ENCODE results near the gene ING4. TPM values are rescaled to one million over a fixed set of nuclear protein-coding genes. Genes with fewer than 3 reads are reported as not detected.
A peak's percentile ranks its signal among the peaks of the same experiment; 100 is the strongest.

ING4 gene
- total RNA-seq, 6 experiments from 2014 or later = 19.7 to 26.8 (median 21.7) TPM

GRCh38 chr12:6700646-6701051 is 37.7 kb upstream of the ING4 start, which contains the start of gene PIANP:
TSS of gene PIANP (minus strand) at chr12:6700815. CDS start at chr12:6698061, 2,754 bp downstream.
- no peak for TF ChIP-seq CTCF (IDR thresholded peaks at IDR 0.05)
- peak within 1 kb of the TSS; percentile 26; the same call in 1 of the 2 replicates for H3K27ac Mint-ChIP-seq
- peaks cover 33% of the 10 kb centered on the region for H3K4me1 Mint-ChIP-seq (ENCODE audit: low read depth)
- peaks cover 39% of the 10 kb centered on the region for H3K27me3 Mint-ChIP-seq (ENCODE audit: insufficient read depth)
- no peaks in the 10 kb centered on the region for H3K36me3 Mint-ChIP-seq (ENCODE audit: low read depth)
- no peaks in the 10 kb centered on the region for H3K9me3 Mint-ChIP-seq
- DNase-seq = no peak
- peak within 1 kb of the TSS; percentile 85 for H3K4me3 Mint-ChIP-seq

GRCh38 chr12:6699989-6700645 is 37.2 kb upstream of the ING4 start:
- no peak overlapping the region for H3K27ac Mint-ChIP-seq
- no peaks in the 10 kb centered on the region for H3K36me3 Mint-ChIP-seq (ENCODE audit: low read depth)
- no peaks in the 10 kb centered on the region for H3K9me3 Mint-ChIP-seq
- peaks cover 33% of the 10 kb centered on the region for H3K4me1 Mint-ChIP-seq (ENCODE audit: low read depth)
- TF ChIP-seq CTCF (IDR thresholded peaks at IDR 0.05) = no peak
- peaks cover 36% of the 10 kb centered on the region for H3K27me3 Mint-ChIP-seq (ENCODE audit: insufficient read depth)
- no peak for DNase-seq
- peak overlapping the region; percentile 82 for H3K4me3 Mint-ChIP-seq

GRCh38 chr12:6699259-6699988 is 36.5 kb upstream of the ING4 start:
- Mint-ChIP-seq H3K36me3 (ENCODE audit: low read depth) (no peaks in the 10 kb centered on the region), H3K4me1 (ENCODE audit: low read depth) (peaks cover 33% of the 10 kb centered on the region), H3K9me3 (no peaks in the 10 kb centered on the region), H3K27ac (peak overlapping the region; percentile 19), H3K27me3 (ENCODE audit: insufficient read depth) (peaks cover 31% of the 10 kb centered on the region), H3K4me3 (peak overlapping the region; percentile 82)
- TF ChIP-seq CTCF (IDR thresholded peaks at IDR 0.05) = no peak
- no peak for DNase-seq

GRCh38 chr12:6698352-6699046 is 35.6 kb upstream of the ING4 start:
- peaks cover 30% of the 10 kb centered on the region for H3K4me1 Mint-ChIP-seq (ENCODE audit: low read depth)
- H3K36me3 Mint-ChIP-seq (ENCODE audit: low read depth) = no peaks in the 10 kb centered on the region
- peaks cover 27% of the 10 kb centered on the region for H3K27me3 Mint-ChIP-seq (ENCODE audit: insufficient read depth)
- H3K27ac Mint-ChIP-seq = peak overlapping the region; percentile 40; the same call in 1 of the 2 replicates
- no peak overlapping the region for H3K4me3 Mint-ChIP-seq
- DNase-seq = no peak
- no peaks in the 10 kb centered on the region for H3K9me3 Mint-ChIP-seq
- TF ChIP-seq CTCF (IDR thresholded peaks at IDR 0.05) = no peak

GRCh38 chr12:6697584-6698351 is 34.8 kb upstream of the ING4 start:
- peak; percentile 61 for DNase-seq
- Mint-ChIP-seq H3K4me1 (ENCODE audit: low read depth) (peaks cover 28% of the 10 kb centered on the region), H3K4me3 (no peak overlapping the region), H3K27me3 (ENCODE audit: insufficient read depth) (peaks cover 27% of the 10 kb centered on the region), H3K27ac (peak overlapping the region; percentile 40), H3K36me3 (ENCODE audit: low read depth) (no peaks in the 10 kb centered on the region), H3K9me3 (no peaks in the 10 kb centered on the region)
- peak; percentile 83 for TF ChIP-seq CTCF (IDR thresholded peaks at IDR 0.05)
